Kidney (tissue), 14 donors: ENCODE data around the gene GHSR. TPM values are rescaled to one million over a fixed set of nuclear protein-coding genes. Genes with fewer than 3 reads are reported as not detected.

ENCODE experiments used
- DNase-seq, 5 donors: peaks; one replicate each; pipeline ENCODE4 v3.0.0-alpha.2; 2013 to 2020
- FAIRE-seq: peaks from 2 replicates; lab custom pipeline; 2012; peaks lifted over from hg19 to GRCh38; lab: Jason Lieb, UNC
- H3K27ac ChIP-seq, 2 donors: one replicate each; pipeline ENCODE4 v1.7.0; 2013; ENCODE audit warnings: low read depth in 2 of 2, low read length in 2 of 2, inconsistent platforms in 1 of 2
- H3K27me3 ChIP-seq: one replicate; pipeline ENCODE4 v1.7.1; 2013; ENCODE audit warnings: low read length, inconsistent platforms; ENCODE audit not compliant: control insufficient read depth, insufficient read depth
- H3K36me3 ChIP-seq, 3 donors: one replicate each; pipeline versions ENCODE4 v1.7.0 to v1.7.1; 2013; ENCODE audit warnings: low read length in 3 of 3, control low read depth in 1 of 3, inconsistent platforms in 1 of 3; ENCODE audit not compliant: insufficient read depth in 3 of 3, control insufficient read depth in 2 of 3
- H3K4me1 ChIP-seq, 3 donors: one replicate each; pipeline versions ENCODE4 v1.7.0 to v1.7.1; 2013; ENCODE audit warnings: low read length in 3 of 3, inconsistent platforms in 1 of 3, low read depth in 1 of 3; ENCODE audit not compliant: control insufficient read depth in 2 of 3, insufficient read depth in 2 of 3
- H3K4me3 ChIP-seq, 3 donors: one replicate each; pipeline versions ENCODE4 v1.7.0 to v1.8.1; 2013; ENCODE audit warnings: low read length in 3 of 3, control low read depth in 1 of 3, inconsistent platforms in 1 of 3
- H3K9ac ChIP-seq, 3 donors: one replicate each; pipeline versions ENCODE4 v1.7.0 to v1.7.1; 2013; ENCODE audit warnings: low read length in 3 of 3, control low read depth in 1 of 3, inconsistent platforms in 1 of 3
- H3K9me3 ChIP-seq, 3 donors: one replicate each; pipeline versions ENCODE4 v1.7.0 to v1.7.1; 2013; ENCODE audit warnings: low read length in 3 of 3, control low read depth in 1 of 3, inconsistent platforms in 1 of 3; ENCODE audit not compliant: control insufficient read depth in 2 of 3, insufficient read depth in 1 of 3
- CTCF ChIP-seq: IDR thresholded peaks from 3 replicates; pipeline ENCODE4 v1.5.1; 2012; ENCODE audit warnings: mild to moderate bottlenecking, moderate library complexity, borderline replicate concordance; ENCODE audit not compliant: insufficient read depth; ENCODE audit errors: extremely low read depth
- intact Hi-C: fragments of 100-400 bp; cut with DNase I; formaldehyde crosslinking; loops from one replicate; pipeline ENCODE4 v1.11.1; 2022
- polyA plus RNA-seq: library from polyadenylated mRNA; stranded (reverse); fragments of 350-450 nt; fragmentation: Illumina TruSeq; extraction: RNeasy Lipid Tissue Mini Kit (QIAGEN cat#74804); gene quantifications from one replicate; pipeline ENCODE4 v1.2.3, GENCODE V29; 2014; ENCODE audit warnings: low read depth, low replicate concordance; ENCODE audit not compliant: insufficient read depth
- total RNA-seq: library from RNA; stranded (reverse); fragmentation: NEBNext Ultra II Directional; extraction: Animal tissue kit (Norgen Biotek cat#: 25700); gene quantifications from one replicate; pipeline ENCODE4 v1.2.1, GENCODE V29; 2021
- donor health status: control.
- donor health status: control.
- donor health status: control.
- donor health status: control.
- donor health status: control.
- donor health status: DM: yes; HTN: yes; CAD: no.
- donor health status: Normal renal cell carcinoma (clear cell type).

Gene GHSR
- total and polyA plus RNA-seq, 2 donors from 2014 or later, result not detected

GRCh38 chr3:172407872-172408271, 40.4 kb downstream of the GHSR start:
- FAIRE-seq, result no peak

GRCh38 chr3:172405914-172406313, 42.3 kb downstream of the GHSR start:
- peaks cover 0 to 3% (median 0%) of the 10 kb centered on the region in 3 donors for H3K36me3 ChIP-seq
- no peaks in the 10 kb centered on the region for H3K27me3 ChIP-seq
- DNase-seq, result no peak
- H3K4me3 ChIP-seq, result no peak overlapping the region
- no peaks in the 10 kb centered on the region for H3K4me1 ChIP-seq
- H3K9ac ChIP-seq, result no peak overlapping the region
- TF ChIP-seq CTCF, result no peak
- H3K27ac ChIP-seq, result no peak overlapping the region
- intact Hi-C loops, result no loop called here
- no peak for FAIRE-seq
- H3K9me3 ChIP-seq, result no peaks in the 10 kb centered on the region

More at GRCh38 chr3:172407872-172408271, 40.4 kb downstream of the GHSR start:
- intact Hi-C loops, result no loop called here
- Histone ChIP-seq H3K9me3 (no peaks in the 10 kb centered on the region), H3K9ac (no peak overlapping the region), H3K4me3 (no peak overlapping the region), H3K27ac (no peak overlapping the region), H3K36me3 (no peaks in the 10 kb centered on the region), H3K4me1 (no peaks in the 10 kb centered on the region), H3K27me3 (no peaks in the 10 kb centered on the region)
- no peak for TF ChIP-seq CTCF
- no peak for DNase-seq

DNA sequence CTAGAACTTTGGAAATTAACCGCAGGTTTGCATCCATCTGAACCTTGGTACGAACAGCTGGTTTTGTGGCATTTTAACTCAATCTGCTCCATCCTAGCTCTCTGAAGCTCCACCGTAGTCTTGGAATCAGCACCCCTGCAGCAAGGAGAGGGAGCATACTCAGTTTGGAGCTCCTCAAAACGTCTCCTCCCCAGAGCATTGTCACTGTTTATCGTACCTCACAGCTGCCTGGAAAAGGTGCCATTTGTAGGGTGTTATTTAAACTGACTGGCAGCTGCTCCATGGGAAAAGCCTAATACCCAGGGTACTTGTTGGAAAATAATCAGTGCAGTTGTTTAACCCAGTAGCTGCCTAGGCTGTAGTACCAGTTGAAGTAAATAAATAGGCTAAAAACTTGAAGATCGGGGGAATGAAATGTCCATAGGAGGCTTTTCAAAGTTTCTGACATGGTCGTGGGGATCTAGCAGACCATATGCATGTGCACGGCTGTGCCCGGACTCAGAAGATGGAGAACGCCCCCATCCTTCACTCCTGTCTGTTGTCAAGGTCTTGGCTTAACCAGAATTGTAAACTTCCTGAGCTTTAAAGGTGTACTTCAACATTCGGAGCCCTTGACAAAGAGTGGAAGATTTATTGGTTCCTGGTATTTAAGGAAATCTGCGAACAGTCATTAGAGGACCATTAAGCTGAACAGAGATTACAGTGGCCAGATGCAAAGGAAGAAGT, 43.9 kb downstream of the GHSR start:
- no peak overlapping the region for H3K4me3 ChIP-seq
- no peaks in the 10 kb centered on the region for H3K27me3 ChIP-seq
- peaks cover 0 to 3% (median 0%) of the 10 kb centered on the region in 3 donors for H3K36me3 ChIP-seq
- no peaks in the 10 kb centered on the region for H3K9me3 ChIP-seq
- intact Hi-C loops, result no loop called here
- H3K9ac ChIP-seq, result no peak overlapping the region
- no peak for TF ChIP-seq CTCF
- no peaks in the 10 kb centered on the region for H3K4me1 ChIP-seq
- no peak for DNase-seq
- no peak overlapping the region for H3K27ac ChIP-seq
- no peak for FAIRE-seq
